Measurements from ENCODE around the gene HDAC4.

HDAC4 gene

GRCh38 chr2:239133945-239134570 is 266.8 kb downstream of the HDAC4 start:
- no peak for TF ChIP-seq GATA2 (IDR thresholded peaks at IDR 0.05; ENCODE audit: low read depth, low read length)
- TF ChIP-seq GATA3 (IDR thresholded peaks at IDR 0.05; ENCODE audit: low read depth, low read length): no peak

DNA sequence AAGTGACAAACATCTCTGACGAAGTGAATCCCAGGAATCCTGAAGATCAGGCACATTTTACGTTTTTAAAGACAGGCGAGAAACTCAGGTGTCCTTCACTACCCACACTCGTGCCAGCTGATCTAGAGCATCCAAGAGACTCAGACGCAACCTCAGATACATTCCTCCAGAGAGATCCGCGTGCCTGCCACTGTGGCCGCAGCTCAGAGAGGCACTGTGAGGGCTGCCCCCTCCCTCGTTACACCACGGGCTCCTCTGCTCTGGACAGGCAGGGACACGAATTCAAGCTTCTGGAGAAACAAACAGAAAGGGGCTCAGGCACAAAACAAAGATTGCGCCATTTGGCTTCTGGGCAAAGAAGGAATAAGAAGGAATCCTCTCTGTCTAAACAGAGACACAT is 268.0 kb downstream of the HDAC4 start:
- TF ChIP-seq GATA2 (IDR thresholded peaks at IDR 0.05; ENCODE audit: low read depth, low read length) (no peak), GATA3 (IDR thresholded peaks at IDR 0.05; ENCODE audit: low read depth, low read length) (no peak)

- no peak for TF ChIP-seq GATA2 (IDR thresholded peaks at IDR 0.05; ENCODE audit: low read depth, low read length)
- no peak for TF ChIP-seq GATA3 (IDR thresholded peaks at IDR 0.05; ENCODE audit: low read depth, low read length)
These were observed 268.6 kb downstream of the HDAC4 start for GRCh38 chr2:239132156-239132709.

GRCh38 chr2:239131521-239131920 is 269.3 kb downstream of the HDAC4 start:
- TF ChIP-seq GATA2 (IDR thresholded peaks at IDR 0.05; ENCODE audit: low read depth, low read length) (no peak), GATA3 (IDR thresholded peaks at IDR 0.05; ENCODE audit: low read depth, low read length) (no peak)

- no peak for TF ChIP-seq GATA3 (IDR thresholded peaks at IDR 0.05; ENCODE audit: low read depth, low read length)
- no peak for TF ChIP-seq GATA2 (IDR thresholded peaks at IDR 0.05; ENCODE audit: low read depth, low read length)
These were observed 270.0 kb downstream of the HDAC4 start for GRCh38 chr2:239130786-239131325.

DNA sequence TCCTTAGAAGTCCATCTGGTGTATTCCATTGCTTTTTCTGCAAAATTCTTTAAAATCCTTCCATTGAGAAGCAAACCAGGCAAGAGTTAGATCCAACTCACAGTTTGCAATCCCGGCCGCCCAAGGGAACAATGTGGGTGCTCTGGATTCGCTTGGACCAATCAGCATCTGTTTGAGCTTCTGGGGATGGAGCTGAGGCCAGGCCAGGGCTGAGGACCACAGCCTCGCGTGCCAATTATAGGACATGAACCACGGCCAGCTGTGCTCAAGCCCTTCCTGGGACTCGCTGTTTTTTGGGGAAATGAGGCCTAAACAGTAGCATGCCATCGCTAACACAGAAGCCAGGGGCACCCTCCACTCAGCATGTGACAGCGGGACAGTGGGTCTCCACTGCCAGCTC is 270.8 kb downstream of the HDAC4 start:
- TF ChIP-seq GATA3 (IDR thresholded peaks at IDR 0.05; ENCODE audit: low read depth, low read length) (no peak), GATA2 (IDR thresholded peaks at IDR 0.05; ENCODE audit: low read depth, low read length) (no peak)

DNA sequence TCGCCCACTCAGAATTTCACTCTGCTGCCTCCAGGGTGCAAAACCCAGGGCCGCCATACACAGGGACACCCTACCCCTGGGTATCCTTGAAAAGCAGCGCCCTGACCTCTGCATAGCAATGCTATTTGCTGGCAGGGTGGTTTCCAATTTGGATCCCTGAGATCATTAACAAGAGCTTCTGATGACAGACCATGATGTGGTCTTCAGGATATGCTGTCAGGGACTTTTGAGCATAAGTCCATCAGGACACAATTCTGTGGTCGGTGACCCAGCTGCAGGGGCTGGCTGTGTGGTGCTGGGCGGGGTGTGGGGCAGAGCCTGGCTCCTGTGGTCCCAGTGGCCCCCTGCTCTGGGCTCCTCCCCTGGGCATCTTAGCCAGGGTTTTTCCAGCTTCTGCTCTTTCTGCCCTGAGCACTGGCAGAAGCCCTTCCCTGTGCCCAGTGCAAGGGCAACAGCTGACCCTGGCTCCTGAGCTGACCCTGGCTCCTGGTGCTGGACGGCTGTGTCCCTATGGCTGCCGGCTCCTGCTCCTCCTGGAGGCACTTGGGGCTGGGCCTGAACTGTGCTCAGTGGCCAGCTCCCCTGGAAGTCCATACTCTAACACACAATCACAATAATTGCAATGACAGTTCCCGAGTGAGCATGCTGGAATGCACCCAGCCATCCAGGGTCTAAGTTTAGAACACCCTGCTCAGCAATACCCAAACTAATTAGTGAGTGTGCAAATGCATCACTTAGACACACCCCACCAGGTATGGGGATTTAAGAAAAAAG is 271.5 kb downstream of the HDAC4 start:
- TF ChIP-seq GATA2 (IDR thresholded peaks at IDR 0.05; ENCODE audit: low read depth, low read length) (no peak), GATA3 (IDR thresholded peaks at IDR 0.05; ENCODE audit: low read depth, low read length) (no peak)

DNA sequence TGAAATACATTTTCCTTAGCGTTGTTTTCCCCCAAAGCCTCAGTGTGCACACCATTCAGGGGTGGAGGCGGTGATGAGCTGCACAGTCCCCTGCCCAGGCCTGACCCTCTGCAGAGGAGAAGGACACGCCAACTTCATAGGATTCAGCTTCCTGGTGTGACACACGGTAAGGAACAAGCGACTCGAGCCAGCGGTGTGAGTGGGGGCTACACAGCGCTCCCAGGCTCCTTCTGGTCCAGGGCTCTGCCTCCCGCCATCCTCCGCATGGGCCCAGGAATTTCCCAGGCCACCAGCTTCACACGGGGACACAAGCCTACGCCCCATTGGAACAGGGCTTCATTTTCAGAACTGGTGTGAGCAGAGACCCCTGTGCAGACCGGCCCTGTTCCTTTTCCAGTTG is 272.1 kb downstream of the HDAC4 start:
- TF ChIP-seq GATA3 (IDR thresholded peaks at IDR 0.05; ENCODE audit: low read depth, low read length) (no peak), GATA2 (IDR thresholded peaks at IDR 0.05; ENCODE audit: low read depth, low read length) (no peak)

DNA sequence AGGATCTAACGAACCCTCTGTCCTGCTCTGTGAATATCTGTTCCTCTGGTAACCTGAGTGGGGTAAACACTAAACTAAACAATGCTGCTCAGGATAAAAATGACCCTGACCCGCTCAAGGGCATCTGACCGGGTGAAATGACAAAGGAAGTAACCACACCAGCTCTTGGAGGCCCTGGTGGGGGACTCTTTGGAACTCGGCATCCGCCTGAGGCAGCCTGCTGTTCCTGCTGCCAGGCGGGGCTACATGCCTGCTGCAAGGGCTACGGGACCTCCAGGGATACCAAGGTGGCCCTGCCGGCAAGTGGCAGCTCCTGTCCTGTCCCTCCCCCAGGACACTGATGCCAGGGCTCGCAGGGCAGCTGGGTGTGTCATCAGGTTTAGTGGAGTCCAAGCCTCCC is 273.3 kb downstream of the HDAC4 start:
- TF ChIP-seq GATA3 (IDR thresholded peaks at IDR 0.05; ENCODE audit: low read depth, low read length) (no peak), GATA2 (IDR thresholded peaks at IDR 0.05; ENCODE audit: low read depth, low read length) (no peak)

DNA sequence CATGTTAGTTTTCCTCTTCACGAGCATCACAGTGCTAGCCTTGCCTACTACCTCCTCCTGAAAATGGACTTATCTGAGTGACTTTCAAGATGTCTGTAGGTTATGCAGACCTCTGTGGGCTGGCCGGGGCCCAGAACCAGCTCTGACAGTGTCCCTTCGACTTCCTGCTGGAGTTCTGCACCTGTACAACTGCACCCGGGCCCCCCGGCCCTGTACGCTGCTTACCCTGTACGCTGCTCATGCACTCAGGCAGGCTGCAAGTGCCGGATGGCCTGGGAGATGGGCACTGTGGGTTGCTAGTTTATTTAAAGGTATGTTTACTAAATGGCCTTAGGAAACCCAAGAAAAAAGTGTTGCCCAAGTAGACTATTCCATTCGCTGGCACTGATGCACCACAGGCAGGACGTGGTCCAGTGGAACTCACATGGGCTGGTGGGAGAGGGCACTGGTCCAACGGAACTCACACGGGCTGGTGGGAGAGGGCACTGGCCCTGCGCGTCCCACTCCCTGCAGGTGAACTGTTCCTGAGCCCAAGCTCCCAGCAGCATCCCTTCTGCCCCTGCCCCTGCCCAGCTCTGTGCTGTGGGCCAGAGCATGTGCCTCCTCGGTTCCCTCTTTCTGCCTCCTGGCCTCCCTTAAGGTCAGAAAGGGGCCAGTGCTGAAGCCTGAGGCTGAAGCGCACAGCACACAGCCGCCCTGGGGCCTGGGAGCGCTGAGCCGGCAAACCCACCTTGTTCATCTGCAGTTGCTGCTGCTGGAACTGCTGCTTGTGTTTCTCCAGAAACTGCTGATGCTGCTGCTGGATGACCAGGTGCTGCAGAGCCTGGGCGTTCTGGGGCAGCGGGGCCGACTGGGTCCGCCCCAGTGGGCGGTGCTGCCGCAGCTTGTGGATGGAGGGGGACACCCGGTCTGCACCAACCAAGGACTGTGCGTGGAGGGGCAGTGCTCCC is 274.8 kb downstream of the HDAC4 start:
- TF ChIP-seq GATA3 (IDR thresholded peaks at IDR 0.05; ENCODE audit: low read depth, low read length) (no peak), GATA2 (IDR thresholded peaks at IDR 0.05; ENCODE audit: low read depth, low read length) (no peak)

- no peak for TF ChIP-seq GATA2 (IDR thresholded peaks at IDR 0.05; ENCODE audit: low read depth, low read length)
- TF ChIP-seq GATA3 (IDR thresholded peaks at IDR 0.05; ENCODE audit: low read depth, low read length): no peak
These were observed 276.5 kb downstream of the HDAC4 start for GRCh38 chr2:239124152-239124899.

DNA sequence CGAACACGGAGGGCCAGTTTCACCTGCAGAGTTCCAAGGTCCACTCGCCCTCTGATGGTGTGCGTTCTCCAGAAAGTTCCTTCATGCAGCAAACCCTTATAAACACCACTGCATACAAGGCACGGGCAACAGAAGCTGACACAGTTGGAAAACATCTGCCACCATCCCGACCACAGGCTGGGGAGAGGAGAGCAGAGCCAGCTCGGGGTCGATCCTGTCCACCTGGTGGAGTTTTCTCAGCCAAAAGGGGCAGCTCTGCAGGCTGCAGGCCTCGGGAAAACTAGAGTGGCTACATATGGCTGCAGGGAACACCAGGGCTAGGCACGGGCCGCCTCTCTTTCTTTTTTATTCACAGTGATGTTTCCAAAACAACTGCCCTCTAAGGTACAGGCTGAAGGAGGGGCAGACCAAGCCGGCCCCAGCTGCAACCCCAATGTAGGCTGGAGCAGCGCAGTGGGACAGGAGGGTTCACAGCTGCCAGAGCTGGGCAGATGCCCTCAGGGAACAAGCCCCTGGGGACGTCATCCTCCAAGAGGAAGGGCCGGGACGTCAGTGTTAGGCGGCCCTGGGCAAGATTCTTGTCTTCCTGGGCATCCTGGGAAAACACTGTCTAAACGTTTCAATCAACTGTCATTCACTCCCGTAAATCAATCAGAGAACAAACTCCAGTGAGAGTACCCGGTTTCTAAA is 278.3 kb downstream of the HDAC4 start:
- TF ChIP-seq GATA2 (IDR thresholded peaks at IDR 0.05; ENCODE audit: low read depth, low read length): no peak
- TF ChIP-seq GATA3 (IDR thresholded peaks at IDR 0.05; ENCODE audit: low read depth, low read length): no peak

All from SH-SY5Y (cell line).